Measurements from ENCODE around the gene ADD2. TPM values are rescaled to one million over a fixed set of nuclear protein-coding genes. Genes with fewer than 3 reads are reported as not detected.

Gene ADD2
- total RNA-seq, 1 donor from 2014 or later, result not detected

GRCh38 chr2:70717431-70718038, 50.5 kb downstream of the ADD2 start:
- no peak for FAIRE-seq
- no peak for DNase-seq (ENCODE audit: low read depth)
- H3K27me3 ChIP-seq (ENCODE audit: control insufficient read depth, insufficient read depth, low read length), result peaks cover 9% of the 10 kb centered on the region

GRCh38 chr2:70716951-70717350, 51.0 kb downstream of the ADD2 start:
- Histone ChIP-seq H3K4me3 (ENCODE audit: low read depth, low read length) (no peak overlapping the region), H3K27me3 (ENCODE audit: control insufficient read depth, insufficient read depth, low read length) (peaks cover 9% of the 10 kb centered on the region), H3K36me3 (ENCODE audit: control insufficient read depth, insufficient read depth, low read length) (no peaks in the 10 kb centered on the region)
- FAIRE-seq (no peak), DNase-seq (ENCODE audit: low read depth) (no peak)
- no peak for TF ChIP-seq CTCF (IDR thresholded peaks at IDR 0.05; ENCODE audit: insufficient read depth, low read length, severe bottlenecking)

More at GRCh38 chr2:70717431-70718038, 50.5 kb downstream of the ADD2 start:
- Histone ChIP-seq H3K36me3 (ENCODE audit: control insufficient read depth, insufficient read depth, low read length) (no peaks in the 10 kb centered on the region), H3K4me3 (ENCODE audit: low read depth, low read length) (no peak overlapping the region)
- no peak for TF ChIP-seq CTCF (IDR thresholded peaks at IDR 0.05; ENCODE audit: insufficient read depth, low read length, severe bottlenecking)

GRCh38 chr2:70716131-70716743, 51.8 kb downstream of the ADD2 start:
- TF ChIP-seq CTCF (IDR thresholded peaks at IDR 0.05; ENCODE audit: insufficient read depth, low read length, severe bottlenecking), result no peak
- Histone ChIP-seq H3K27me3 (ENCODE audit: control insufficient read depth, insufficient read depth, low read length) (peaks cover 9% of the 10 kb centered on the region), H3K4me3 (ENCODE audit: low read depth, low read length) (no peak overlapping the region), H3K36me3 (ENCODE audit: control insufficient read depth, insufficient read depth, low read length) (no peaks in the 10 kb centered on the region)
- DNase-seq (ENCODE audit: low read depth) (no peak), FAIRE-seq (no peak)

GRCh38 chr2:70715071-70715985, 52.7 kb downstream of the ADD2 start:
- no peak for FAIRE-seq

More at GRCh38 chr2:70715071-70715985, 52.7 kb downstream of the ADD2 start:
- no peaks in the 10 kb centered on the region for H3K36me3 ChIP-seq (ENCODE audit: control insufficient read depth, insufficient read depth, low read length)
- no peak for TF ChIP-seq CTCF (IDR thresholded peaks at IDR 0.05; ENCODE audit: insufficient read depth, low read length, severe bottlenecking)
- peaks cover 9% of the 10 kb centered on the region for H3K27me3 ChIP-seq (ENCODE audit: control insufficient read depth, insufficient read depth, low read length)
- H3K4me3 ChIP-seq (ENCODE audit: low read depth, low read length), result no peak overlapping the region
- DNase-seq (ENCODE audit: low read depth), result no peak
